Subcutaneous adipose tissue (tissue), 4 donors: ENCODE results near the gene MYL3. TPM values are rescaled to one million over a fixed set of nuclear protein-coding genes. Genes with fewer than 3 reads are reported as not detected.

Source experiments
- CTCF ChIP-seq: fragments of 450-650 bp; IDR thresholded peaks from one replicate; pipeline ENCODE4 v1.5.1; 2016; ENCODE audit warnings: low read depth, mild to moderate bottlenecking, control low read depth, antibody characterized with exemption, moderate library complexity
- total RNA-seq, 4 donors: library from RNA; depleted of rRNA; stranded (reverse); fragments of >200 nt; gene quantifications; one replicate each; pipeline ENCODE4 v1.1.0, GENCODE V29; 2016

The MYL3 gene
- total RNA-seq, 4 donors from 2014 or later: 2.0 to 9.8 (median 6.4) TPM

DNA sequence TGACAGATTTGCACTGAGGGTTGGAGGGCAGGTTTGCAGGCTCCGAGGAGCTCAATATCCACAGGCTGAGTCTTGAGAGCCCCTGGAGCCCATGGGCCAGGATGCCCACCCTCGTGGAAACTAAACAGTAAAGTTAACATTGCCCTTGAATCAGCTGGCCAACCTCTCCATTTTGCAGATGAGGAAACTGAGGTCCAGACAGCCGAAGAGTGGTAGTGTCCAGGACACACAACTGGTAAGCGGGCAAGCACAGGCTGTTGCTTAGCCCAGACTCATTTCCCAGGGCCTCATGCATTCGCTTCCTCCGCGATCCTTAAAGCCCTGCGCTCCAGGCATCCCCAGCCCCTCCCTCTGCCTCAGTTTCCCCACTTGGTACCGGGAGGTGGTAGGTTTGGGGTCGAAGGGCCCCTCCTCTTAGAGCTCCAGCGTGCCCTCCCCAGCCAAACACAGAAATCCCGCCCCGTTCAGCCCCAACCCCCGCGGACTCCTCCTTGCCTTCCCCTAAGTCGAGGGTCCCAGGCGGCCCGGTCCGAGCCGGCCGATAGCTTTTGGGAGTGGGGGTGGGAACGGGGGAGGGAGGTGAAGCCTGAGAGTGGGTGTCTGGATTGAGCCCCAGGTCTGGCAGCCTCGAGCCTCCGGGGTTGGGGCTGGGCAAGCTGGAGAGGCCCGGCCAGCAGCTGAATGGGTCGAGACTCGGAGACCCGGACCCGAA is 17.8 kb upstream of the MYL3 start:
- no peak for TF ChIP-seq CTCF

DNA sequence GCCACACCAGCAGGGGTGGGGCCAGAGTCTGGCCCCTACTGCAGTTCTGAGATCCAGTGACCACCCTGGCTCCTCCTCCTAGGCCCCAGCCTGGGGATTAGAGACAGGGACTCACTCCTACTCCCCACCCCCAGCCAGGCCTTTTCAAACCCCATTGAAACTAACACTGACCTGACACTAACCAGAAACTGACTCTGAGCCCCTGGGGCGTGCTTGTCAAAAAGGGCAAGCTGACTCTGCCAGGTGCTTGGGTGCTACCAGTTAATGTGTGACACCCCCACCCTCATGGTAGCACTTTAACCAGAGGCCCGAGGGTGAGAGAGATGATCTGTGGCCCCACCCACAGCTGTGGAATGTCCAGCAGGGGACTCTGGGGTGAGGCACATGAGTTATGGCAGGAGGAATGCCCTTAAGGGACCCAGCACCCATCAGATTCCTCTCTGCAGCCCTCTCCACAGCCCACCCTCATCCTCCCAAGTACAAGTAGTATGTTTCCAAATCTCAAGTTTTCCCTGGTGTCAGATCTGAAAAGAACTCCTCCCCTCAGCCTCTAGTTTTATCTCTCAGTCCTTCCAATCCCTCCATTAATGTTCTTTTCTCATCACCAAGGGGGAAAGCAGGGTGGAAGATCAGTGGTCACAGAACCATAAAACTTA is 15.7 kb upstream of the MYL3 start:
- no peak for TF ChIP-seq CTCF

GRCh38 chr3:46877406-46878125 is 14.3 kb upstream of the MYL3 start, which contains the start of gene PTH1R:
Gene PTH1R (plus strand): TSS chr3:46877721. CDS start chr3:46883560, 5,839 bp downstream.
- TF ChIP-seq CTCF: no peak

GRCh38 chr3:46876313-46877300 is 13.4 kb upstream of the MYL3 start:
- no peak for TF ChIP-seq CTCF

- no peak for TF ChIP-seq CTCF
Measured at GRCh38 chr3:46875560-46875959, 12.3 kb upstream of the MYL3 start.

DNA sequence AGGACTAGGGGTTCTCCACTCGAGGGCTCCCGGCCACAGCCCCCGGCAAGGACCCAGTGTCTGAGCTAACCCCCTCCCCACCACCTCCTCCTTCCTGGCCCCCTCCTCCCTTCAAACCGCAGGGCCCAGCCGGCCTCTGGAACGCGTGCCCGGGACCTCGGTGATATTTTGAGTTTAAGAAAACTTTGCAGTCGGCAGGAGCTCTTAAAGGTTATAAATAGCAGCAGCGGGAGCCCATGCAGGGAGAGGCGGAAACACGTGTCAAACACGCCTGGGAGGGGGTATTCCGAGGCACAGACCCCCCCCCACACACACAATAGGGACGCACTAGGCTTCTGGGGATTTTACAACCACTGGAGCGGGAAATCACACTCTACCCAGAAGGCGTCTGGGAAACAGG is 11.2 kb upstream of the MYL3 start:
- TF ChIP-seq CTCF: no peak
